WI38 (cell line): ENCODE measurements around the gene LIME1.

ENCODE experiments used
- H3K4me3 ChIP-seq: 2 replicates; pipeline ENCODE4 v1.5.1; 2011; ENCODE audit warnings: low read depth, mild to moderate bottlenecking, control low read depth, low read length
- CTCF ChIP-seq: IDR thresholded peaks from 2 replicates; pipeline ENCODE4 v1.5.1; 2012; ENCODE audit warnings: low read depth, mild to moderate bottlenecking, control low read depth, low read length

LIME1 gene

GRCh38 chr20:63765082-63765873 is 28.8 kb downstream of the LIME1 start:
- TF ChIP-seq CTCF = no peak
- H3K4me3 ChIP-seq = no peak overlapping the region

GRCh38 chr20:63765902-63766301 is 29.4 kb downstream of the LIME1 start:
- no peak for TF ChIP-seq CTCF
- no peak overlapping the region for H3K4me3 ChIP-seq

GRCh38 chr20:63766695-63767426 is 30.4 kb downstream of the LIME1 start:
- H3K4me3 ChIP-seq = no peak overlapping the region
- no peak for TF ChIP-seq CTCF

- TF ChIP-seq CTCF = no peak
- no peak overlapping the region for H3K4me3 ChIP-seq
These were observed 31.0 kb downstream of the LIME1 start for GRCh38 chr20:63767456-63767855.

GRCh38 chr20:63767886-63768285 is 31.4 kb downstream of the LIME1 start:
- no peak overlapping the region for H3K4me3 ChIP-seq
- TF ChIP-seq CTCF = no peak

- no peak overlapping the region for H3K4me3 ChIP-seq
- no peak for TF ChIP-seq CTCF
These were observed 32.4 kb downstream of the LIME1 start for GRCh38 chr20:63768591-63769515.
